H9 (cell line): ENCODE measurements around the gene SCYGR8. TPM values are rescaled to one million over a fixed set of nuclear protein-coding genes. Genes with fewer than 3 reads are reported as not detected.

Experiments used
- DNase-seq: peaks from one replicate; pipeline ENCODE4 v3.0.0-alpha.2; 2017
- H2AFZ ChIP-seq: one replicate; pipeline ENCODE4 v1.6.1; 2013; ENCODE audit warnings: mild to moderate bottlenecking, low read length, control low read depth, moderate library complexity
- H2AK5ac ChIP-seq: 2 replicates; pipeline ENCODE4 v1.6.1; 2013; ENCODE audit warnings: low read length, control low read depth, mixed read lengths; ENCODE audit not compliant: insufficient read length
- H2BK120ac ChIP-seq: one replicate; pipeline ENCODE4 v1.6.1; 2013; ENCODE audit warnings: low read depth, mild to moderate bottlenecking, low read length, control low read depth, inconsistent platforms; ENCODE audit not compliant: poor library complexity, severe bottlenecking
- H2BK12ac ChIP-seq: 2 replicates; pipeline ENCODE4 v1.6.1; 2013; ENCODE audit warnings: low read length, control low read depth, mixed read lengths, low read depth; ENCODE audit not compliant: insufficient read length
- H2BK15ac ChIP-seq: 2 replicates; pipeline ENCODE4 v1.6.1; 2013; ENCODE audit warnings: low read depth, low read length, control low read depth
- H2BK20ac ChIP-seq: one replicate; pipeline ENCODE4 v1.6.1; 2013; ENCODE audit warnings: low read depth, mild to moderate bottlenecking, low read length, control low read depth, inconsistent platforms; ENCODE audit not compliant: poor library complexity, severe bottlenecking
- H2BK5ac ChIP-seq: 2 replicates; pipeline ENCODE4 v1.6.1; 2013; ENCODE audit warnings: low read length, control low read depth, mixed read lengths; ENCODE audit not compliant: insufficient read length
- H3K14ac ChIP-seq: 2 replicates; pipeline ENCODE4 v1.6.1; 2013; ENCODE audit warnings: low read length, control low read depth; ENCODE audit not compliant: insufficient read depth
- H3K18ac ChIP-seq: 2 replicates; pipeline ENCODE4 v1.6.1; 2013; ENCODE audit warnings: low read depth, mild to moderate bottlenecking, mixed read lengths, low read length, control low read depth; ENCODE audit not compliant: insufficient read length
- H3K23ac ChIP-seq: 2 replicates; pipeline ENCODE4 v1.6.1; 2013; ENCODE audit warnings: low read length, control low read depth, mixed read lengths, low read depth; ENCODE audit not compliant: insufficient read length
- H3K23me2 ChIP-seq: 2 replicates; pipeline ENCODE4 v1.6.1; 2013; ENCODE audit warnings: low read depth, mild to moderate bottlenecking, mixed read lengths, low read length, control low read depth; ENCODE audit not compliant: insufficient read length, poor library complexity, severe bottlenecking
- H3K27ac ChIP-seq: 2 replicates; pipeline ENCODE4 v1.5.1; 2013; ENCODE audit warnings: low read length, control low read depth, mixed read lengths, low read depth; ENCODE audit not compliant: insufficient read length
- H3K27me3 ChIP-seq: 2 replicates; pipeline ENCODE4 v1.6.1; 2013; ENCODE audit warnings: low read length, control low read depth, inconsistent platforms; ENCODE audit not compliant: insufficient read depth
- H3K4ac ChIP-seq: 2 replicates; pipeline ENCODE4 v1.6.1; 2013; ENCODE audit warnings: low read depth, mild to moderate bottlenecking, control low read depth, inconsistent platforms, low read length, moderate library complexity
- H3K4me1 ChIP-seq: 2 replicates; pipeline ENCODE4 v1.6.1; 2013; ENCODE audit warnings: low read length, control low read depth, inconsistent platforms; ENCODE audit not compliant: insufficient read depth
- H3K4me2 ChIP-seq: 2 replicates; pipeline ENCODE4 v1.6.1; 2013; ENCODE audit warnings: low read length, control low read depth, mixed read lengths; ENCODE audit not compliant: insufficient read length, insufficient read depth
- H3K56ac ChIP-seq: 2 replicates; pipeline ENCODE4 v1.6.1; 2013; ENCODE audit warnings: low read depth, mild to moderate bottlenecking, mixed read lengths, low read length, control low read depth; ENCODE audit not compliant: insufficient read length
- H3K79me1 ChIP-seq: 2 replicates; pipeline ENCODE4 v1.6.1; 2013; ENCODE audit warnings: low read depth, mild to moderate bottlenecking, moderate library complexity, low read length, control low read depth, inconsistent platforms; ENCODE audit not compliant: insufficient read depth, poor library complexity, severe bottlenecking
- H3K79me2 ChIP-seq: 2 replicates; pipeline ENCODE4 v1.6.1; 2013; ENCODE audit warnings: low read length, control low read depth, inconsistent platforms; ENCODE audit not compliant: insufficient read depth
- H3K9ac ChIP-seq: 2 replicates; pipeline ENCODE4 v1.6.1; 2013; ENCODE audit warnings: low read length, control low read depth, mixed read lengths; ENCODE audit not compliant: insufficient read length; ENCODE audit errors: extremely low read depth
- H3K9me3 ChIP-seq: one replicate; pipeline ENCODE4 v1.6.1; 2013; ENCODE audit warnings: low read depth, low read length, inconsistent platforms; ENCODE audit not compliant: control insufficient read depth
- H3T11ph ChIP-seq: one replicate; pipeline ENCODE4 v1.6.1; 2013; ENCODE audit warnings: mild to moderate bottlenecking, low read length, control low read depth, inconsistent platforms
- H4K20me1 ChIP-seq: one replicate; pipeline ENCODE4 v1.6.1; 2013; ENCODE audit not compliant: control insufficient read depth, insufficient read length, insufficient read depth
- H4K5ac ChIP-seq: 2 replicates; pipeline ENCODE4 v1.6.1; 2013; ENCODE audit warnings: low read depth, mild to moderate bottlenecking, mixed read lengths, low read length, control low read depth; ENCODE audit not compliant: insufficient read length
- H4K8ac ChIP-seq: replicated peaks from 2 replicates; pipeline ENCODE4 v1.6.1; 2013; ENCODE audit warnings: low read length, control low read depth, mixed read lengths, low read depth; ENCODE audit not compliant: insufficient read length
- H4K91ac ChIP-seq: 2 replicates; pipeline ENCODE4 v1.6.1; 2013; ENCODE audit warnings: low read depth, mild to moderate bottlenecking, moderate library complexity, mixed read lengths, low read length, control low read depth; ENCODE audit not compliant: insufficient read length
- H3K27ac Mint-ChIP-seq, 3 experiments: 2 replicates in 2 of 3; 3 replicates in 1 of 3; pipeline ENCODE4 v1.8.0; 2020 to 2021; ENCODE audit warnings: mixed read lengths in 3 of 3, mild to moderate bottlenecking in 1 of 3, moderate library complexity in 1 of 3
- H3K27me3 Mint-ChIP-seq: 2 replicates; pipeline ENCODE4 v1.8.0; 2021; ENCODE audit warnings: low read depth, mild to moderate bottlenecking, moderate library complexity, mixed read lengths
- H3K36me3 Mint-ChIP-seq, 3 experiments: 2 replicates in 2 of 3; 3 replicates in 1 of 3; pipeline ENCODE4 v1.8.0; 2020 to 2021; ENCODE audit warnings: low read depth in 3 of 3, mixed read lengths in 3 of 3; ENCODE audit not compliant: insufficient read depth in 1 of 3
- H3K4me1 Mint-ChIP-seq, 2 experiments: 2 replicates each; pipeline ENCODE4 v1.8.0; 2020; ENCODE audit warnings: mixed read lengths in 2 of 2
- H3K4me3 Mint-ChIP-seq, 2 experiments: 2 replicates in 1 of 2; 3 replicates in 1 of 2; pipeline ENCODE4 v1.8.0; 2020 to 2021; ENCODE audit warnings: mild to moderate bottlenecking in 2 of 2, mixed read lengths in 2 of 2, moderate library complexity in 1 of 2
- H3K9me3 Mint-ChIP-seq, 2 experiments: 2 replicates in 1 of 2; 3 replicates in 1 of 2; pipeline ENCODE4 v1.8.0; 2020; ENCODE audit warnings: mild to moderate bottlenecking in 2 of 2, mixed read lengths in 2 of 2, moderate library complexity in 1 of 2
- WGBS: extraction: QIAGEN DNeasy Blood & Tissue Kit; methylation state at CpG from one replicate; pipeline ENCODE4 v1.1.7; 2013; ENCODE audit warnings: missing lambda C conversion rate, low lambda C conversion rate, mixed read lengths; ENCODE audit not compliant: insufficient read length; ENCODE audit errors: extremely low coverage; 5-methylcytosine and 5-hydroxymethylcytosine counted together
- total RNA-seq: library from RNA; stranded (reverse); gene quantifications from 2 replicates; pipeline ENCODE4 v1.2.1, GENCODE V29; 2021
- TF ChIP-seq, protein P1 (sequence below): fragments of 200-600 bp; sonication (generic); conservative IDR thresholded peaks from 3 replicates; pipeline ENCODE4 v1.8.0; 2021; ENCODE audit warnings: antibody characterized with exemption, mild to moderate bottlenecking

Gene SCYGR8
- total RNA-seq, 1 experiment from 2014 or later: not detected

GRCh38 chr2:227716501-227716900, 29.2 kb upstream of the SCYGR8 start:
- H2BK20ac ChIP-seq: no peak overlapping the region
- TF ChIP-seq, protein P1, sequence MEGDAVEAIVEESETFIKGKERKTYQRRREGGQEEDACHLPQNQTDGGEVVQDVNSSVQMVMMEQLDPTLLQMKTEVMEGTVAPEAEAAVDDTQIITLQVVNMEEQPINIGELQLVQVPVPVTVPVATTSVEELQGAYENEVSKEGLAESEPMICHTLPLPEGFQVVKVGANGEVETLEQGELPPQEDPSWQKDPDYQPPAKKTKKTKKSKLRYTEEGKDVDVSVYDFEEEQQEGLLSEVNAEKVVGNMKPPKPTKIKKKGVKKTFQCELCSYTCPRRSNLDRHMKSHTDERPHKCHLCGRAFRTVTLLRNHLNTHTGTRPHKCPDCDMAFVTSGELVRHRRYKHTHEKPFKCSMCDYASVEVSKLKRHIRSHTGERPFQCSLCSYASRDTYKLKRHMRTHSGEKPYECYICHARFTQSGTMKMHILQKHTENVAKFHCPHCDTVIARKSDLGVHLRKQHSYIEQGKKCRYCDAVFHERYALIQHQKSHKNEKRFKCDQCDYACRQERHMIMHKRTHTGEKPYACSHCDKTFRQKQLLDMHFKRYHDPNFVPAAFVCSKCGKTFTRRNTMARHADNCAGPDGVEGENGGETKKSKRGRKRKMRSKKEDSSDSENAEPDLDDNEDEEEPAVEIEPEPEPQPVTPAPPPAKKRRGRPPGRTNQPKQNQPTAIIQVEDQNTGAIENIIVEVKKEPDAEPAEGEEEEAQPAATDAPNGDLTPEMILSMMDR: no peak
- DNase-seq: no peak
- H3K4ac ChIP-seq: no peak overlapping the region
- no peak overlapping the region for H3K14ac ChIP-seq
- H3K79me2 ChIP-seq: no peaks in the 10 kb centered on the region
- no CpG with 5 or more reads among the region's 2 CpGs for WGBS
- no peak overlapping the region for H4K5ac ChIP-seq
- no peaks in the 10 kb centered on the region for H3K4me1 ChIP-seq
- no peak overlapping the region for H3K4me3 Mint-ChIP-seq
- peaks cover 15% of the 10 kb centered on the region for H3K27me3 Mint-ChIP-seq
- no peaks in the 10 kb centered on the region for H3K79me1 ChIP-seq
- H3K23me2 ChIP-seq: peaks cover 5% of the 10 kb centered on the region
- no peak overlapping the region for H2BK5ac ChIP-seq
- no peak overlapping the region for H3K27ac ChIP-seq
- no peaks in the 10 kb centered on the region for H3K9me3 Mint-ChIP-seq
- H3K27ac Mint-ChIP-seq: 0 out of 7 replicates have a peak overlapping the region, but pooled peaks of 1 of the 3 experiments have one; percentile 1
- no peak overlapping the region for H3K9ac ChIP-seq
- H4K20me1 ChIP-seq: no peaks in the 10 kb centered on the region
- no peak overlapping the region for H2BK12ac ChIP-seq
- H4K8ac ChIP-seq: no peak overlapping the region
- no peaks in the 10 kb centered on the region for H3K36me3 Mint-ChIP-seq
- no peak overlapping the region for H2AFZ ChIP-seq
- H2BK120ac ChIP-seq: no peak overlapping the region
- H3K27me3 ChIP-seq: no peaks in the 10 kb centered on the region
- no peak overlapping the region for H3K4me2 ChIP-seq
- no peaks in the 10 kb centered on the region for H3K9me3 ChIP-seq
- no peak overlapping the region for H3T11ph ChIP-seq
- H2BK15ac ChIP-seq: no peak overlapping the region
- H4K91ac ChIP-seq: no peak overlapping the region
- no peak overlapping the region for H3K56ac ChIP-seq
- H3K18ac ChIP-seq: no peak overlapping the region
- no peak overlapping the region for H2AK5ac ChIP-seq
- no peak overlapping the region for H3K23ac ChIP-seq
- H3K4me1 Mint-ChIP-seq: peaks cover 13 to 20% of the 10 kb centered on the region in 2 experiments
